H1 (cell line): ENCODE results near the gene DNLZ. TPM values are rescaled to one million over a fixed set of nuclear protein-coding genes. Genes with fewer than 3 reads are reported as not detected.

ENCODE experiments used
- CBX8 ChIP-seq: fragments of 300-800, 300-1000 bp; sonication (generic); IDR thresholded peaks from 2 replicates; pipeline ENCODE4 v1.7.1; 2016; ENCODE audit warnings: low read depth, low read length, borderline replicate concordance
- HDAC2 ChIP-seq, 2 experiments: fragments of 300-600 bp in 1 of 2; sonication (generic) in 1 of 2; IDR thresholded peaks; 2 replicates each; pipeline ENCODE4 v1.6.1; 2011 to 2012; ENCODE audit warnings: low read depth in 2 of 2, low read length in 2 of 2, mild to moderate bottlenecking in 2 of 2, moderate library complexity in 2 of 2, borderline replicate concordance in 1 of 2, inconsistent platforms in 1 of 2
- HDAC6 ChIP-seq: IDR thresholded peaks from one replicate; pipeline ENCODE4 v1.7.1; 2012; ENCODE audit warnings: low read depth, mild to moderate bottlenecking, inconsistent platforms, low read length, moderate library complexity
- POU5F1 ChIP-seq: IDR thresholded peaks from 2 replicates; pipeline ENCODE4 v1.6.1; 2011; ENCODE audit warnings: low read depth, mild to moderate bottlenecking, low read length, moderate library complexity
- SAP30 ChIP-seq: fragments of 300-600 bp; sonication (generic); IDR thresholded peaks from 2 replicates; pipeline ENCODE4 v1.7.1; 2012; ENCODE audit warnings: low read length, moderate library complexity, mild to moderate bottlenecking, inconsistent platforms; ENCODE audit not compliant: insufficient read depth, insufficient replicate concordance
- TAF7 ChIP-seq: optimal IDR thresholded peaks from 2 replicates; pipeline ENCODE3; 2011; ENCODE audit warnings: low read depth, mild to moderate bottlenecking, inconsistent platforms, low read length, moderate library complexity, borderline replicate concordance
- polyA plus RNA-seq, 7 experiments: library from polyadenylated mRNA; depleted of rRNA in 3 of 7; stranded (reverse) in 5 of 7; unstranded in 2 of 7; fragments of >200 nt in 5 of 7; fragments of 200-250 nt in 2 of 7; gene quantifications; 1 replicate in 5 of 7; 2 replicates in 1 of 7; 4 replicates in 1 of 7; pipeline versions ENCODE4 v1.2.1 to v1.2.3, GENCODE V29; 2011 to 2013; ENCODE audit warnings: missing spikeins in 2 of 7, mixed read lengths in 2 of 7
- total RNA-seq: library from RNA; stranded (reverse); fragmentation: NEBNext Ultra II Directional; extraction: Animal tissue kit (Norgen Biotek cat#: 25700); gene quantifications from 2 replicates; pipeline ENCODE4 v1.2.1, GENCODE V29; 2021
- TF ChIP-seq, protein P1 (sequence below): fragments of 300-600 bp; sonication (generic); IDR thresholded peaks from 2 replicates; pipeline ENCODE4 v1.7.1; 2012; ENCODE audit warnings: low read length, moderate library complexity, mild to moderate bottlenecking, inconsistent platforms; ENCODE audit not compliant: insufficient replicate concordance
- TF ChIP-seq, protein P2 (sequence below): IDR thresholded peaks from 2 replicates; pipeline ENCODE4 v1.6.1; 2012; ENCODE audit warnings: inconsistent platforms

The DNLZ gene
- total and polyA plus RNA-seq, 2 of the 8 experiments (the other 6 are each of a cell fraction or from before 2014, with no cell fraction given), result 11.6 to 17.9 TPM

DNA sequence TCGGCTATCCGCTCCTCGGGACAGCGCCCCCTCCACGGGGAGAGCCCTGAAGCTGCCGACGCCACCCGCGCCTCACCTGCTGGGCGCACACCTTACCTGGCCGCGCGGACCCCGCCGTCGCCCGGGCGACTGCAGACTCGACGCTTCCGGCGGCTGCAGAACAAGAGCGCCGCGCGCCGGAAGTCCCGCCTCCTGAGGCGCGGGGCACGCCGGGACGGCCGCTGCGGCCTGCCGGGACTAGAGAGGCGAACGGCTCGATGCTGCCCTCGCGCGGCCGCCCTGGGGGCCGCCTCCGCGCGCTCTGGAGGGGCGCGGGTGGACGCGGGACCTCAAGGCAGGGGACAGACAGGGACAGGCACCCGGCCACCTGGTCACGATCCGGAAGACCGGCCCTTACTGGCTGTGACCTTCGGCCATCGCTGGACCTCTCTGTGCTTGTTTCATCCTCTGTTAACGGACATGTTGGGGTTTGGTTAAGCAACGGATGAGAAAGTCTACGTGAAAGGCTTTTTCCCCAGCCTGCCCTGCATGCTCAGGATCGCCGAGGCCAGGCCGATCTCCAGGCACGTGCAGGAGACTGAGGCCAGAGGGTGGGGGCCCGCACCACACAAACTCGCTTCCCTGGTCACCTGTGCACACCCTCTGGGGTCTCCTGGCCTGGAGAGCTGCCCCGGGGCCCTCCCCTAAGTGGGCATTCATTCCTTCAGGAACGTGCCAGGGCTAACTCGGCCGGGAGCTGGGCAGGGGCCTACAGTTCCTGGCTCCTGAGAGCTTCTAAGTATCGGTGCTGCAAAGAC is 36.7 kb upstream of the DNLZ start, which contains the start of gene SNAPC4 (continued):
- TF ChIP-seq, protein P1, sequence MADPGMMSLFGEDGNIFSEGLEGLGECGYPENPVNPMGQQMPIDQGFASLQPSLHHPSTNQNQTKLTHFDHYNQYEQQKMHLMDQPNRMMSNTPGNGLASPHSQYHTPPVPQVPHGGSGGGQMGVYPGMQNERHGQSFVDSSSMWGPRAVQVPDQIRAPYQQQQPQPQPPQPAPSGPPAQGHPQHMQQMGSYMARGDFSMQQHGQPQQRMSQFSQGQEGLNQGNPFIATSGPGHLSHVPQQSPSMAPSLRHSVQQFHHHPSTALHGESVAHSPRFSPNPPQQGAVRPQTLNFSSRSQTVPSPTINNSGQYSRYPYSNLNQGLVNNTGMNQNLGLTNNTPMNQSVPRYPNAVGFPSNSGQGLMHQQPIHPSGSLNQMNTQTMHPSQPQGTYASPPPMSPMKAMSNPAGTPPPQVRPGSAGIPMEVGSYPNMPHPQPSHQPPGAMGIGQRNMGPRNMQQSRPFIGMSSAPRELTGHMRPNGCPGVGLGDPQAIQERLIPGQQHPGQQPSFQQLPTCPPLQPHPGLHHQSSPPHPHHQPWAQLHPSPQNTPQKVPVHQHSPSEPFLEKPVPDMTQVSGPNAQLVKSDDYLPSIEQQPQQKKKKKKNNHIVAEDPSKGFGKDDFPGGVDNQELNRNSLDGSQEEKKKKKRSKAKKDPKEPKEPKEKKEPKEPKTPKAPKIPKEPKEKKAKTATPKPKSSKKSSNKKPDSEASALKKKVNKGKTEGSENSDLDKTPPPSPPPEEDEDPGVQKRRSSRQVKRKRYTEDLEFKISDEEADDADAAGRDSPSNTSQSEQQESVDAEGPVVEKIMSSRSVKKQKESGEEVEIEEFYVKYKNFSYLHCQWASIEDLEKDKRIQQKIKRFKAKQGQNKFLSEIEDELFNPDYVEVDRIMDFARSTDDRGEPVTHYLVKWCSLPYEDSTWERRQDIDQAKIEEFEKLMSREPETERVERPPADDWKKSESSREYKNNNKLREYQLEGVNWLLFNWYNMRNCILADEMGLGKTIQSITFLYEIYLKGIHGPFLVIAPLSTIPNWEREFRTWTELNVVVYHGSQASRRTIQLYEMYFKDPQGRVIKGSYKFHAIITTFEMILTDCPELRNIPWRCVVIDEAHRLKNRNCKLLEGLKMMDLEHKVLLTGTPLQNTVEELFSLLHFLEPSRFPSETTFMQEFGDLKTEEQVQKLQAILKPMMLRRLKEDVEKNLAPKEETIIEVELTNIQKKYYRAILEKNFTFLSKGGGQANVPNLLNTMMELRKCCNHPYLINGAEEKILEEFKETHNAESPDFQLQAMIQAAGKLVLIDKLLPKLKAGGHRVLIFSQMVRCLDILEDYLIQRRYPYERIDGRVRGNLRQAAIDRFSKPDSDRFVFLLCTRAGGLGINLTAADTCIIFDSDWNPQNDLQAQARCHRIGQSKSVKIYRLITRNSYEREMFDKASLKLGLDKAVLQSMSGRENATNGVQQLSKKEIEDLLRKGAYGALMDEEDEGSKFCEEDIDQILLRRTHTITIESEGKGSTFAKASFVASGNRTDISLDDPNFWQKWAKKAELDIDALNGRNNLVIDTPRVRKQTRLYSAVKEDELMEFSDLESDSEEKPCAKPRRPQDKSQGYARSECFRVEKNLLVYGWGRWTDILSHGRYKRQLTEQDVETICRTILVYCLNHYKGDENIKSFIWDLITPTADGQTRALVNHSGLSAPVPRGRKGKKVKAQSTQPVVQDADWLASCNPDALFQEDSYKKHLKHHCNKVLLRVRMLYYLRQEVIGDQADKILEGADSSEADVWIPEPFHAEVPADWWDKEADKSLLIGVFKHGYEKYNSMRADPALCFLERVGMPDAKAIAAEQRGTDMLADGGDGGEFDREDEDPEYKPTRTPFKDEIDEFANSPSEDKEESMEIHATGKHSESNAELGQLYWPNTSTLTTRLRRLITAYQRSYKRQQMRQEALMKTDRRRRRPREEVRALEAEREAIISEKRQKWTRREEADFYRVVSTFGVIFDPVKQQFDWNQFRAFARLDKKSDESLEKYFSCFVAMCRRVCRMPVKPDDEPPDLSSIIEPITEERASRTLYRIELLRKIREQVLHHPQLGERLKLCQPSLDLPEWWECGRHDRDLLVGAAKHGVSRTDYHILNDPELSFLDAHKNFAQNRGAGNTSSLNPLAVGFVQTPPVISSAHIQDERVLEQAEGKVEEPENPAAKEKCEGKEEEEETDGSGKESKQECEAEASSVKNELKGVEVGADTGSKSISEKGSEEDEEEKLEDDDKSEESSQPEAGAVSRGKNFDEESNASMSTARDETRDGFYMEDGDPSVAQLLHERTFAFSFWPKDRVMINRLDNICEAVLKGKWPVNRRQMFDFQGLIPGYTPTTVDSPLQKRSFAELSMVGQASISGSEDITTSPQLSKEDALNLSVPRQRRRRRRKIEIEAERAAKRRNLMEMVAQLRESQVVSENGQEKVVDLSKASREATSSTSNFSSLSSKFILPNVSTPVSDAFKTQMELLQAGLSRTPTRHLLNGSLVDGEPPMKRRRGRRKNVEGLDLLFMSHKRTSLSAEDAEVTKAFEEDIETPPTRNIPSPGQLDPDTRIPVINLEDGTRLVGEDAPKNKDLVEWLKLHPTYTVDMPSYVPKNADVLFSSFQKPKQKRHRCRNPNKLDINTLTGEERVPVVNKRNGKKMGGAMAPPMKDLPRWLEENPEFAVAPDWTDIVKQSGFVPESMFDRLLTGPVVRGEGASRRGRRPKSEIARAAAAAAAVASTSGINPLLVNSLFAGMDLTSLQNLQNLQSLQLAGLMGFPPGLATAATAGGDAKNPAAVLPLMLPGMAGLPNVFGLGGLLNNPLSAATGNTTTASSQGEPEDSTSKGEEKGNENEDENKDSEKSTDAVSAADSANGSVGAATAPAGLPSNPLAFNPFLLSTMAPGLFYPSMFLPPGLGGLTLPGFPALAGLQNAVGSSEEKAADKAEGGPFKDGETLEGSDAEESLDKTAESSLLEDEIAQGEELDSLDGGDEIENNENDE, result no peak
- TF ChIP-seq SAP30 (no peak), HDAC6 (no peak), CBX8 (no peak), HDAC2 (IDR thresholded peaks at IDR 0.05; ENCODE audit: borderline replicate concordance in 1 of 2, low read depth in 2 of 2, low read length in 2 of 2) (no peak), POU5F1 (no peak), TAF7 (peak; percentile 96)
- TF ChIP-seq, protein P2, sequence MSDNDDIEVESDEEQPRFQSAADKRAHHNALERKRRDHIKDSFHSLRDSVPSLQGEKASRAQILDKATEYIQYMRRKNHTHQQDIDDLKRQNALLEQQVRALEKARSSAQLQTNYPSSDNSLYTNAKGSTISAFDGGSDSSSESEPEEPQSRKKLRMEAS, result peak; percentile 46
